ENCODE data around the gene MSL1. TPM values are rescaled to one million over a fixed set of nuclear protein-coding genes. Genes with fewer than 3 reads are reported as not detected.

The MSL1 gene
- total and polyA plus RNA-seq, 9 of the 15 experiments (the other 6 are each of a cell fraction or from before 2014, with no cell fraction given) = 13.8 to 120 (median 61.9) TPM

DNA sequence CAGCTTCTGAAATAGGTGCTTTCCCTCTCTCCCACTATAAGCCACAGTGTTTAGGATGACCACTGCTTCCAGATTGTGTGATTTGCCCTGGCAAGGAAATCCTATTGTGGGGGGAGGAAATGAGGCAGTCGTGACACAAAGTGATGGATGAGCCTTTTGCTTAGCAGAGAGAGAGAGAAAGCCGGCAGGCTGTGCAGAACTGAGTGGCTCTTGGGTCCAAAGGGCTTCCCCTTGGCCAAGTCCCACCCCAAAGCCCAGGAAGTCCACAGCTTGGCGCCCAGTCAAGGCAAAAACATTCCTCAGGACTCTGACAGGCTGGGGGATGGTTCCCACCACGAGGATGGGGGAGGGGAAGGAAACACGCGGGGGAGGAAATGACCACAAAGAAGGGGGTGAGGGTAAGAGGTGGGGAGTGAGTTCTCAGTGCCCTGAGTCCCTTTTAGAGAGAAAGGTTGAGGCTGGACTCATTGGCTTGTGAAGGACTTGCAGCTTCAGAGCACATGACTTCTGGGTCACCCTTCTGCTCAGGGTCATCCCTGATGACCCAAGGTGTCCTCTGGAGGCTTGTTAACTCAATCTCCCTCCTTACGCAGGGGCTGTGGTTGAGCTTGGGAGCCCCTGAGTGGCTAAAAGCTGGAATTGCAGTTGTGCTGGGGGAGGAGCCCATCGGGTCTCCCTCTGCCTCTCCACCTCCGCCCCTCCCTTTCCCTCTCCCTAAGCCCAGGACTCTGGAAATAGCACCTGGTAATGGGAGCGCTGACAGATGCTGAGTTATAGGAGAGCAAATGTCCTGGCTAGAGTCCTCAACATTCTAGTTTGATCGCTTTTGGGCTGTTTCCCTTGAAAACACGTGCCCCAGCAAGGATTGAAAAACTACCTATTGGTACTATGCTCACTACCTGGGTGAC, 10.3 kb upstream of the MSL1 start (continued):
- TF ChIP-seq ZBTB7A (IDR thresholded peaks at IDR 0.05; ENCODE audit: borderline replicate concordance, control insufficient read depth, low read depth, low read length) = peak; percentile 83; the same call in 1 of the 2 replicates
- TF ChIP-seq ZNF79 (CRISPR knock-in tag; IDR thresholded peaks at IDR 0.05; ENCODE audit: low read depth) = no peak
- TF ChIP-seq, protein P1, sequence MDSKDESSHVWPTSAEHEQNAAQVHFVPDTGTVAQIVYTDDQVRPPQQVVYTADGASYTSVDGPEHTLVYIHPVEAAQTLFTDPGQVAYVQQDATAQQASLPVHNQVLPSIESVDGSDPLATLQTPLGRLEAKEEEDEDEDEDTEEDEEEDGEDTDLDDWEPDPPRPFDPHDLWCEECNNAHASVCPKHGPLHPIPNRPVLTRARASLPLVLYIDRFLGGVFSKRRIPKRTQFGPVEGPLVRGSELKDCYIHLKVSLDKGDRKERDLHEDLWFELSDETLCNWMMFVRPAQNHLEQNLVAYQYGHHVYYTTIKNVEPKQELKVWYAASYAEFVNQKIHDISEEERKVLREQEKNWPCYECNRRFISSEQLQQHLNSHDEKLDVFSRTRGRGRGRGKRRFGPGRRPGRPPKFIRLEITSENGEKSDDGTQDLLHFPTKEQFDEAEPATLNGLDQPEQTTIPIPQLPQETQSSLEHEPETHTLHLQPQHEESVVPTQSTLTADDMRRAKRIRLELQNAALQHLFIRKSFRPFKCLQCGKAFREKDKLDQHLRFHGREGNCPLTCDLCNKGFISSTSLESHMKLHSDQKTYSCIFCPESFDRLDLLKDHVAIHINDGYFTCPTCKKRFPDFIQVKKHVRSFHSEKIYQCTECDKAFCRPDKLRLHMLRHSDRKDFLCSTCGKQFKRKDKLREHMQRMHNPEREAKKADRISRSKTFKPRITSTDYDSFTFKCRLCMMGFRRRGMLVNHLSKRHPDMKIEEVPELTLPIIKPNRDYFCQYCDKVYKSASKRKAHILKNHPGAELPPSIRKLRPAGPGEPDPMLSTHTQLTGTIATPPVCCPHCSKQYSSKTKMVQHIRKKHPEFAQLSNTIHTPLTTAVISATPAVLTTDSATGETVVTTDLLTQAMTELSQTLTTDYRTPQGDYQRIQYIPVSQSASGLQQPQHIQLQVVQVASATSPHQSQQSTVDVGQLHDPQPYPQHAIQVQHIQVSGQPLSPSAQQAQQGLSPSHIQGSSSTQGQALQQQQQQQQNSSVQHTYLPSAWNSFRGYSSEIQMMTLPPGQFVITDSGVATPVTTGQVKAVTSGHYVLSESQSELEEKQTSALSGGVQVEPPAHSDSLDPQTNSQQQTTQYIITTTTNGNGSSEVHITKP (IDR thresholded peaks at IDR 0.05; ENCODE audit: partially characterized antibody) = peak; percentile 74
- no peak for TF ChIP-seq HMG20A (CRISPR knock-in tag; conservative IDR thresholded peaks at IDR 0.05)
- TF ChIP-seq SNRNP70 (optimal IDR thresholded peaks at IDR 0.05; ENCODE audit: low read depth, low read length) = no peak
- TF ChIP-seq ZNF699 (CRISPR knock-in tag; IDR thresholded peaks at IDR 0.05; ENCODE audit: insufficient replicate concordance) = no peak
- TF ChIP-seq POLR3A (IDR thresholded peaks at IDR 0.05; ENCODE audit: borderline replicate concordance, extremely low read depth, insufficient read depth, insufficient read length) = no peak
- TF ChIP-seq, protein P2, sequence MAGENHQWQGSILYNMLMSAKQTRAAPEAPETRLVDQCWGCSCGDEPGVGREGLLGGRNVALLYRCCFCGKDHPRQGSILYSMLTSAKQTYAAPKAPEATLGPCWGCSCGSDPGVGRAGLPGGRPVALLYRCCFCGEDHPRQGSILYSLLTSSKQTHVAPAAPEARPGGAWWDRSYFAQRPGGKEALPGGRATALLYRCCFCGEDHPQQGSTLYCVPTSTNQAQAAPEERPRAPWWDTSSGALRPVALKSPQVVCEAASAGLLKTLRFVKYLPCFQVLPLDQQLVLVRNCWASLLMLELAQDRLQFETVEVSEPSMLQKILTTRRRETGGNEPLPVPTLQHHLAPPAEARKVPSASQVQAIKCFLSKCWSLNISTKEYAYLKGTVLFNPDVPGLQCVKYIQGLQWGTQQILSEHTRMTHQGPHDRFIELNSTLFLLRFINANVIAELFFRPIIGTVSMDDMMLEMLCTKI (IDR thresholded peaks at IDR 0.05; ENCODE audit: partially characterized antibody) = no peak
- TF ChIP-seq GABPB1 (CRISPR knock-in tag; IDR thresholded peaks at IDR 0.05) = 0 out of 2 replicates have a peak, but pooled peaks have one; percentile 19
- no peak for TF ChIP-seq KLF6 (CRISPR knock-in tag; IDR thresholded peaks at IDR 0.05; ENCODE audit: borderline replicate concordance)
- TF ChIP-seq, protein P3, sequence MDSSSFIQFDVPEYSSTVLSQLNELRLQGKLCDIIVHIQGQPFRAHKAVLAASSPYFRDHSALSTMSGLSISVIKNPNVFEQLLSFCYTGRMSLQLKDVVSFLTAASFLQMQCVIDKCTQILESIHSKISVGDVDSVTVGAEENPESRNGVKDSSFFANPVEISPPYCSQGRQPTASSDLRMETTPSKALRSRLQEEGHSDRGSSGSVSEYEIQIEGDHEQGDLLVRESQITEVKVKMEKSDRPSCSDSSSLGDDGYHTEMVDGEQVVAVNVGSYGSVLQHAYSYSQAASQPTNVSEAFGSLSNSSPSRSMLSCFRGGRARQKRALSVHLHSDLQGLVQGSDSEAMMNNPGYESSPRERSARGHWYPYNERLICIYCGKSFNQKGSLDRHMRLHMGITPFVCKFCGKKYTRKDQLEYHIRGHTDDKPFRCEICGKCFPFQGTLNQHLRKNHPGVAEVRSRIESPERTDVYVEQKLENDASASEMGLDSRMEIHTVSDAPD (CRISPR knock-in tag; IDR thresholded peaks at IDR 0.05) = no peak
- no peak for TF ChIP-seq ZNF785 (CRISPR knock-in tag; IDR thresholded peaks at IDR 0.05)
- TF ChIP-seq PCBP1 (IDR thresholded peaks at IDR 0.05; ENCODE audit: low read depth, low read length, poor library complexity, severe bottlenecking) = no peak
- TF ChIP-seq, protein P4, sequence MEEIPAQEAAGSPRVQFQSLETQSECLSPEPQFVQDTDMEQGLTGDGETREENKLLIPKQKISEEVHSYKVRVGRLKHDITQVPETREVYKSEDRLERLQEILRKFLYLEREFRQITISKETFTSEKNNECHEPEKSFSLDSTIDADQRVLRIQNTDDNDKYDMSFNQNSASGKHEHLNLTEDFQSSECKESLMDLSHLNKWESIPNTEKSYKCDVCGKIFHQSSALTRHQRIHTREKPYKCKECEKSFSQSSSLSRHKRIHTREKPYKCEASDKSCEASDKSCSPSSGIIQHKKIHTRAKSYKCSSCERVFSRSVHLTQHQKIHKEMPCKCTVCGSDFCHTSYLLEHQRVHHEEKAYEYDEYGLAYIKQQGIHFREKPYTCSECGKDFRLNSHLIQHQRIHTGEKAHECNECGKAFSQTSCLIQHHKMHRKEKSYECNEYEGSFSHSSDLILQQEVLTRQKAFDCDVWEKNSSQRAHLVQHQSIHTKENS (CRISPR knock-in tag; IDR thresholded peaks at IDR 0.05) = no peak
- TF ChIP-seq ZNF24 (IDR thresholded peaks at IDR 0.05) = no peak
- TF ChIP-seq ZNF75A (CRISPR knock-in tag; IDR thresholded peaks at IDR 0.05) = no peak
- TF ChIP-seq ZNF232 (CRISPR knock-in tag; IDR thresholded peaks at IDR 0.05) = no peak
- peak; percentile 85 for TF ChIP-seq TOE1 (IDR thresholded peaks at IDR 0.05; ENCODE audit: borderline replicate concordance)
- no peak for TF ChIP-seq TOE1 (CRISPR knock-in tag; IDR thresholded peaks at IDR 0.05; ENCODE audit: borderline replicate concordance, low read depth)
